Neural progenitor cell (in vitro differentiated cells): ENCODE data around the gene KLHDC3.

ENCODE experiments used
- EZH2 ChIP-seq: fragments of 200-600 bp; sonication (generic); IDR thresholded peaks from 2 replicates; pipeline ENCODE4 v1.6.1; 2017; ENCODE audit warnings: antibody characterized with exemption, mild to moderate bottlenecking, moderate library complexity
- TF ChIP-seq, protein P1 (sequence below): fragments of 200-600 bp; sonication (generic); IDR thresholded peaks from 2 replicates; pipeline ENCODE4 v1.5.1; 2017; ENCODE audit warnings: antibody characterized with exemption, mild to moderate bottlenecking

DNA sequence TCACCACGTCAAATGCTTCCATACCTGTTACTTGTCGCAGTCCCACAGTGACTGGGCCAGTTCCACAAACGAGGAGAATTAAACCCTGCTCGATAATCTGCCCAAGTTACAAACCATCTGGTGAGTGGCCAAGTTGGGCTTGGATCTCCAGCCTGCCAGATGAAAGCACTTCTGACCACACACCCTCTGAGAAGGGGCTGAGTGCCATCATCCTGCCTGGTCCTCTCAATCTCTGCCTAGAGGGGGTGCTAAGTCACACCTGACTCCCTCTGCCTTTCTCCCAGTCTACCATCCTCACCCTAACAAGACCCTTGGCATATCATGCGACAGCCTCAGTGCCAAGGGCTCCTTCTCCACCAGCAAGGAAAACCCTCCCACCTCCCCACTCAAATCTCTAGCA, 23.1 kb downstream of the KLHDC3 start:
- TF ChIP-seq, protein P1, sequence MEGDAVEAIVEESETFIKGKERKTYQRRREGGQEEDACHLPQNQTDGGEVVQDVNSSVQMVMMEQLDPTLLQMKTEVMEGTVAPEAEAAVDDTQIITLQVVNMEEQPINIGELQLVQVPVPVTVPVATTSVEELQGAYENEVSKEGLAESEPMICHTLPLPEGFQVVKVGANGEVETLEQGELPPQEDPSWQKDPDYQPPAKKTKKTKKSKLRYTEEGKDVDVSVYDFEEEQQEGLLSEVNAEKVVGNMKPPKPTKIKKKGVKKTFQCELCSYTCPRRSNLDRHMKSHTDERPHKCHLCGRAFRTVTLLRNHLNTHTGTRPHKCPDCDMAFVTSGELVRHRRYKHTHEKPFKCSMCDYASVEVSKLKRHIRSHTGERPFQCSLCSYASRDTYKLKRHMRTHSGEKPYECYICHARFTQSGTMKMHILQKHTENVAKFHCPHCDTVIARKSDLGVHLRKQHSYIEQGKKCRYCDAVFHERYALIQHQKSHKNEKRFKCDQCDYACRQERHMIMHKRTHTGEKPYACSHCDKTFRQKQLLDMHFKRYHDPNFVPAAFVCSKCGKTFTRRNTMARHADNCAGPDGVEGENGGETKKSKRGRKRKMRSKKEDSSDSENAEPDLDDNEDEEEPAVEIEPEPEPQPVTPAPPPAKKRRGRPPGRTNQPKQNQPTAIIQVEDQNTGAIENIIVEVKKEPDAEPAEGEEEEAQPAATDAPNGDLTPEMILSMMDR, result no peak
- no peak for TF ChIP-seq EZH2
